IMR-90 (cell line): ENCODE measurements around the gene ATG5. TPM values are rescaled to one million over a fixed set of nuclear protein-coding genes. Genes with fewer than 3 reads are reported as not detected.

Experiments used
- ATAC-seq: fragments of 200-7000 bp; cut with Tn5 transposase; 2 replicates; pipeline ENCODE4 v1.9.1; 2020; ENCODE audit warnings: low read depth, mild to moderate bottlenecking, moderate library complexity
- BruUV-seq: library from RNA; stranded (reverse); fragments of 400-500 nt; replicated peaks from 2 replicates; lab custom pipeline; 2021; lab: Mats Ljungman, UMichigan
- CTCF ChIA-PET: fragments of 300-600 bp; formaldehyde crosslinking; extraction: SDS; loops from one replicate; lab custom pipeline; 2021; ENCODE audit warnings: antibody characterized with exemption; lab: Yijun Ruan, JAX
- POLR2A ChIA-PET: fragments of 300-600 bp; sonication (Branson Sonifier 250); formaldehyde crosslinking; loops from one replicate; lab custom pipeline; 2022; ENCODE audit warnings: antibody characterized with exemption; ENCODE audit not compliant: unreplicated experiment; lab: Charles Lee
- DNase-seq: peaks from one replicate; pipeline ENCODE4 v3.0.0; 2013
- H2AFZ ChIP-seq: replicated peaks from 2 replicates; pipeline ENCODE3; 2013; ENCODE audit warnings: low read length, mild to moderate bottlenecking; ENCODE audit not compliant: poor library complexity
- H2AK5ac ChIP-seq: 2 replicates; pipeline ENCODE4 v1.6.1; 2013; ENCODE audit warnings: low read depth, low read length, inconsistent platforms
- H2AK9ac ChIP-seq: replicated peaks from 2 replicates; pipeline ENCODE3; 2013; ENCODE audit warnings: mild to moderate bottlenecking, low read depth, low read length, moderate library complexity; ENCODE audit not compliant: poor library complexity
- H2BK120ac ChIP-seq: 2 replicates; pipeline ENCODE4 v1.6.1; 2013; ENCODE audit warnings: low read depth, low read length, inconsistent platforms
- H2BK15ac ChIP-seq: 3 replicates; pipeline ENCODE4 v1.6.1; 2013; ENCODE audit warnings: low read depth, low read length, inconsistent platforms
- H2BK20ac ChIP-seq: 2 replicates; pipeline ENCODE4 v1.6.1; 2013; ENCODE audit warnings: low read depth, mild to moderate bottlenecking, inconsistent platforms, low read length, moderate library complexity
- H2BK5ac ChIP-seq: 2 replicates; pipeline ENCODE4 v1.6.1; 2013; ENCODE audit warnings: mild to moderate bottlenecking, low read depth, low read length, inconsistent platforms; ENCODE audit not compliant: poor library complexity, severe bottlenecking
- H3K14ac ChIP-seq: replicated peaks from 2 replicates; pipeline ENCODE4 v1.6.1; 2013; ENCODE audit warnings: low read depth, low read length, inconsistent platforms
- H3K18ac ChIP-seq: 2 replicates; pipeline ENCODE4 v1.6.1; 2013; ENCODE audit warnings: low read depth, low read length, control low read depth
- H3K23ac ChIP-seq: 2 replicates; pipeline ENCODE4 v1.6.1; 2013; ENCODE audit warnings: low read depth, low read length, inconsistent platforms
- H3K27ac ChIP-seq: 2 replicates; pipeline ENCODE4 v1.5.1; 2013; ENCODE audit warnings: mild to moderate bottlenecking, control low read depth, low read length; ENCODE audit not compliant: insufficient read depth
- H3K27me3 ChIP-seq: 2 replicates; pipeline ENCODE4 v1.6.1; 2013; ENCODE audit warnings: low read length; ENCODE audit not compliant: control insufficient read depth, insufficient read depth
- H3K36me3 ChIP-seq: 2 replicates; pipeline ENCODE4 v1.6.1; 2013; ENCODE audit warnings: low read length, mixed read lengths; ENCODE audit not compliant: control insufficient read depth, insufficient read depth
- H3K4ac ChIP-seq: 2 replicates; pipeline ENCODE4 v1.6.1; 2013; ENCODE audit warnings: low read depth, low read length, inconsistent platforms
- H3K4me1 ChIP-seq: 2 replicates; pipeline ENCODE4 v1.6.1; 2013; ENCODE audit warnings: low read length, mixed read lengths; ENCODE audit not compliant: control insufficient read depth, insufficient read depth
- H3K4me2 ChIP-seq: 2 replicates; pipeline ENCODE4 v1.6.1; 2013; ENCODE audit warnings: low read depth, mild to moderate bottlenecking, control low read depth, low read length, moderate library complexity
- H3K4me3 ChIP-seq: 2 replicates; pipeline ENCODE4 v1.5.1; 2013; ENCODE audit warnings: low read depth, mild to moderate bottlenecking, control low read depth, low read length, moderate library complexity; ENCODE audit not compliant: insufficient read depth
- H3K56ac ChIP-seq: 2 replicates; pipeline ENCODE4 v1.6.1; 2013; ENCODE audit warnings: low read length, inconsistent platforms; ENCODE audit not compliant: insufficient read depth; ENCODE audit errors: extremely low read depth
- H3K79me1 ChIP-seq, 2 experiments: 2 replicates each; pipeline ENCODE4 v1.6.1; 2013; ENCODE audit warnings: low read length in 2 of 2, inconsistent platforms in 1 of 2, low read depth in 1 of 2
- H3K9ac ChIP-seq: 2 replicates; pipeline ENCODE4 v1.6.1; 2013; ENCODE audit warnings: low read depth, low read length, control low read depth
- H3K9me1 ChIP-seq: 2 replicates; pipeline ENCODE4 v1.6.1; 2013; ENCODE audit warnings: low read length, inconsistent platforms; ENCODE audit not compliant: insufficient read depth
- H3K9me3 ChIP-seq: 2 replicates; pipeline ENCODE4 v1.6.1; 2013; ENCODE audit warnings: low read length; ENCODE audit not compliant: control insufficient read depth, insufficient read depth
- H4K20me1 ChIP-seq: 2 replicates; pipeline ENCODE4 v1.6.1; 2013; ENCODE audit warnings: low read length, inconsistent platforms; ENCODE audit not compliant: insufficient read depth
- H4K5ac ChIP-seq: 2 replicates; pipeline ENCODE4 v1.6.1; 2013; ENCODE audit warnings: mild to moderate bottlenecking, low read depth, low read length, control low read depth
- H4K8ac ChIP-seq, 2 experiments: 2 replicates each; pipeline ENCODE4 v1.6.1; 2013; ENCODE audit warnings: low read depth in 2 of 2, low read length in 2 of 2, control low read depth in 1 of 2, inconsistent platforms in 1 of 2
- H4K91ac ChIP-seq: 2 replicates; pipeline ENCODE4 v1.6.1; 2013; ENCODE audit warnings: low read depth, low read length, inconsistent platforms; ENCODE audit not compliant: insufficient read depth
- BHLHE40 ChIP-seq: fragments of 150-350 bp; IDR thresholded peaks from 2 replicates; pipeline ENCODE4 v1.6.1; 2016; ENCODE audit warnings: mild to moderate bottlenecking, low read depth, low read length
- CEBPB ChIP-seq: IDR thresholded peaks from 2 replicates; pipeline ENCODE4 v1.6.1; 2012; ENCODE audit warnings: low read depth, low read length, improper control_type of control experiment
- CHD1 ChIP-seq: IDR thresholded peaks from 2 replicates; pipeline ENCODE4 v1.6.1; 2012; ENCODE audit warnings: low read depth, low read length, improper control_type of control experiment
- FOS ChIP-seq: fragments of 150-350 bp; IDR thresholded peaks from 2 replicates; pipeline ENCODE4 v1.6.1; 2016; ENCODE audit warnings: low read depth, low read length
- MAFK ChIP-seq: IDR thresholded peaks from 2 replicates; pipeline ENCODE4 v1.6.1; 2012; ENCODE audit warnings: low read depth, low read length, improper control_type of control experiment
- MXI1 ChIP-seq: IDR thresholded peaks from 2 replicates; pipeline ENCODE4 v1.6.1; 2012; ENCODE audit warnings: low read depth, mild to moderate bottlenecking, low read length, moderate library complexity, borderline replicate concordance
- NFE2L2 ChIP-seq: fragments of 150-350 bp; IDR thresholded peaks from 2 replicates; pipeline ENCODE4 v1.6.1; 2016; ENCODE audit warnings: low read depth, mild to moderate bottlenecking, low read length
- RCOR1 ChIP-seq: IDR thresholded peaks from 2 replicates; pipeline ENCODE4 v1.6.1; 2012; ENCODE audit warnings: mild to moderate bottlenecking, low read length, improper control_type of control experiment; ENCODE audit not compliant: insufficient replicate concordance
- SMC3 ChIP-seq: fragments of 150-350 bp; IDR thresholded peaks from 2 replicates; pipeline ENCODE4 v1.6.1; 2016; ENCODE audit warnings: low read depth, mild to moderate bottlenecking, antibody characterized with exemption, low read length, moderate library complexity
- WGBS, 2 experiments: methylation state at CpG; one replicate each; pipeline versions ENCODE4 v1.1.5 to v1.1.7; 2013; ENCODE audit warnings: missing lambda C conversion rate in 2 of 2; ENCODE audit not compliant: insufficient read length in 1 of 2; ENCODE audit errors: extremely low coverage in 2 of 2; 5-methylcytosine and 5-hydroxymethylcytosine counted together
- dilution Hi-C: fragments of 300-500 bp; cut with HindIII; formaldehyde crosslinking; loops from one replicate; pipeline ENCODE4 v1.14.3; 2018; ENCODE audit warnings: low sequenced_read_pairs; ENCODE audit not compliant: unreplicated experiment
- in situ Hi-C: fragments of 300-500 bp; cut with MboI; formaldehyde crosslinking; loops from 3 replicates; pipeline ENCODE4 v1.14.3; 2019; ENCODE audit warnings: low sequenced_read_pairs, inconsistent platforms, mixed read lengths
- intact Hi-C: fragments of 100-400 bp; cut with micrococcal nuclease; formaldehyde crosslinking; loops from 2 replicates; pipeline ENCODE4 v1.10.0; 2022
- polyA plus RNA-seq, 3 experiments: library from polyadenylated mRNA; depleted of rRNA; stranded (reverse); fragments of >200 nt; gene quantifications; 2 replicates each; pipeline ENCODE4 v1.2.3, GENCODE V29; 2012; ENCODE audit warnings: low replicate concordance in 1 of 3
- total RNA-seq: library from RNA; depleted of rRNA; stranded (reverse); fragments of >200 nt; gene quantifications from 2 replicates; pipeline ENCODE4 v1.2.3, GENCODE V29; 2012
- TF ChIP-seq, protein P1 (sequence below): fragments of 150-350 bp; IDR thresholded peaks from 2 replicates; pipeline ENCODE4 v1.6.1; 2017; ENCODE audit warnings: mild to moderate bottlenecking, antibody characterized with exemption, low read length, low read depth
- TF ChIP-seq, protein P2 (sequence below): fragments of 150-350 bp; IDR thresholded peaks from 2 replicates; pipeline ENCODE4 v1.6.1; 2016; ENCODE audit warnings: low read depth, mild to moderate bottlenecking, low read length, moderate library complexity, borderline replicate concordance

The ATG5 gene
- total and polyA plus RNA-seq, 2 of the 4 experiments (the other 2 are of a cell fraction) = 13.5 to 28.0 TPM

DNA sequence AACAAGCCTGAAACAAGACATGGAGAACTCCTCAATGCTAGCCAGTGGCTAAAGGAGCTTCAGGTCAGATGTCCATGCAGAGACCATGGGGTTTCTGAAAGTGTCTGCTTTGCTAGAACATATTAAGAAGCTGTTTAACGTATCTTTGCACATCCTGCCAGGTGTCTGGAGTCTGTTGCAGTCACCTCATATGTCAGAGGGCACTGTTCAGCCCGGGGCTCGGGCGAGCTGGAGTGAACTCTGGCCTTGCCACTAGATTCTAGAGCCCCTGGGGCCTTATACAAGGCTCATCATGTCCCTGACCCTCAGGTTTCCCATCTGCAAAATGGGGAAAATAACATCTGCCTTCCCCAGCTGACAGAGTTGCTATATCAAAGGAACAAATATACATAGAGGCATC lies 180.4 kb downstream of the ATG5 start:
- H2AK9ac ChIP-seq = no peak overlapping the region
- no peaks in the 10 kb centered on the region for H3K36me3 ChIP-seq
- ATAC-seq (no peak), DNase-seq (no peak)
- CTCF ChIA-PET = no interaction called here
- no peak overlapping the region for H3K4me3 ChIP-seq
- H4K8ac ChIP-seq = no peak overlapping the region
- no peak overlapping the region for H2BK15ac ChIP-seq
- no peak overlapping the region for H4K5ac ChIP-seq
- H3K14ac ChIP-seq = no peak overlapping the region
- no peak for TF ChIP-seq FOS
- no peak for TF ChIP-seq MXI1
- TF ChIP-seq, protein P1, sequence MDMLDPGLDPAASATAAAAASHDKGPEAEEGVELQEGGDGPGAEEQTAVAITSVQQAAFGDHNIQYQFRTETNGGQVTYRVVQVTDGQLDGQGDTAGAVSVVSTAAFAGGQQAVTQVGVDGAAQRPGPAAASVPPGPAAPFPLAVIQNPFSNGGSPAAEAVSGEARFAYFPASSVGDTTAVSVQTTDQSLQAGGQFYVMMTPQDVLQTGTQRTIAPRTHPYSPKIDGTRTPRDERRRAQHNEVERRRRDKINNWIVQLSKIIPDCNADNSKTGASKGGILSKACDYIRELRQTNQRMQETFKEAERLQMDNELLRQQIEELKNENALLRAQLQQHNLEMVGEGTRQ = no peak
- no peak for TF ChIP-seq SMC3
- TF ChIP-seq BHLHE40 = no peak
- no peak for TF ChIP-seq CEBPB
- TF ChIP-seq RCOR1 = no peak
- no peak for TF ChIP-seq NFE2L2
- TF ChIP-seq MAFK = no peak
- no peak for TF ChIP-seq CHD1
- TF ChIP-seq, protein P2, sequence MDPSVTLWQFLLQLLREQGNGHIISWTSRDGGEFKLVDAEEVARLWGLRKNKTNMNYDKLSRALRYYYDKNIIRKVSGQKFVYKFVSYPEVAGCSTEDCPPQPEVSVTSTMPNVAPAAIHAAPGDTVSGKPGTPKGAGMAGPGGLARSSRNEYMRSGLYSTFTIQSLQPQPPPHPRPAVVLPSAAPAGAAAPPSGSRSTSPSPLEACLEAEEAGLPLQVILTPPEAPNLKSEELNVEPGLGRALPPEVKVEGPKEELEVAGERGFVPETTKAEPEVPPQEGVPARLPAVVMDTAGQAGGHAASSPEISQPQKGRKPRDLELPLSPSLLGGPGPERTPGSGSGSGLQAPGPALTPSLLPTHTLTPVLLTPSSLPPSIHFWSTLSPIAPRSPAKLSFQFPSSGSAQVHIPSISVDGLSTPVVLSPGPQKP = no peak
- in situ Hi-C loops (no loop called here), dilution Hi-C loops (no loop called here), intact Hi-C loops (no loop called here)
- no peak overlapping the region for H4K91ac ChIP-seq
- WGBS, 2 experiments = no CpG with 5 or more reads among the region's 4 CpGs
- POLR2A ChIA-PET = no interaction called here
- H3K9ac ChIP-seq = no peak overlapping the region
- H3K23ac ChIP-seq = no peak overlapping the region
- no peaks in the 10 kb centered on the region for H3K9me3 ChIP-seq
- peaks cover 8% of the 10 kb centered on the region; the same call in 1 of the 2 replicates for H3K9me1 ChIP-seq
- H2AFZ ChIP-seq = no peak overlapping the region
- H3K79me1 ChIP-seq = no peaks in the 10 kb centered on the region
- H2BK20ac ChIP-seq = no peak overlapping the region
- no peak overlapping the region for H2BK120ac ChIP-seq
- no TSS peak for BruUV-seq
- H2AK5ac ChIP-seq = no peak overlapping the region
- no peak overlapping the region for H3K18ac ChIP-seq
- H4K20me1 ChIP-seq = no peaks in the 10 kb centered on the region
- H3K4me2 ChIP-seq = no peak overlapping the region
- no peak overlapping the region for H3K4ac ChIP-seq
- H2BK5ac ChIP-seq = no peak overlapping the region
- H3K56ac ChIP-seq = no peak overlapping the region
- no peak overlapping the region for H3K27ac ChIP-seq
- H3K4me1 ChIP-seq = peaks cover 11% of the 10 kb centered on the region
- no peaks in the 10 kb centered on the region for H3K27me3 ChIP-seq
